Stimulated activated naive CD4-positive, alpha-beta T cell (primary cell): ENCODE data around the gene SURF2.
"Not testable (repeated sequence)": the region's sequence is repeated elsewhere in the genome, so short reads cannot be mapped to it uniquely, and the experiment has no call there.

Source experiments
- DNase-seq, 6 experiments: peaks; one replicate each; lab custom pipeline; 2025; lab: John Stamatoyannopoulos, UW

SURF2 gene

GRCh38 chr9:133356391-133357091, at the start of gene SURF2, which contains the start of gene SURF1:
TSS of gene SURF2 (plus strand) at chr9:133356550. CDS start at chr9:133356593, 43 bp downstream.
TSS of gene SURF1 (minus strand) at chr9:133356487. CDS start at chr9:133356453, 34 bp downstream.
- DNase-seq = peak; percentile 72 to 86 (median 83)

- no peak for DNase-seq
These were observed 49.0 kb upstream of the SURF2 start for GRCh38 chr9:133307301-133307700.

GRCh38 chr9:133309608-133310007, 46.7 kb upstream of the SURF2 start:
- DNase-seq = no peak

GRCh38 chr9:133315997-133316396, 40.4 kb upstream of the SURF2 start:
- no peak for DNase-seq

DNA sequence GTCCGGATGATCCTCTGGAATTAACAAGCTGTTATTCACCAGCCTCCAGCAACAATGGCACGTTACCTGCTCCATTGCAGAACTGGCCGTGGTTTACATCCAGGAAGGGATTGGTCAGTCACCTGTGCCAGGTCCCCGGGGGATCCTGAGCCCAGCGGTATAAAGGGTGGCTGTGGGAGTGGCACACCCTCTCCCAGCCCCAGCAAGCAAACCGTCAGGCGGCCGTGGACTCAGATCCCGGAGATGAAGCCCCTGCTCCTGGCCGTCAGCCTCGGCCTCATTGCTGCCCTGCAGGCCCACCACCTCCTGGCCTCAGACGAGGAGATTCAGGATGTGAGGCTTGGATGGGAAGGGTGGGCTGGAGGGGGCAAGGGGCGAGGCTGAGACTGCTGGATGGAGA, 38.8 kb upstream of the SURF2 start:
- DNase-seq = not testable (repeated sequence)

GRCh38 chr9:133320421-133320881, 35.9 kb upstream of the SURF2 start:
- DNase-seq = no peak

DNA sequence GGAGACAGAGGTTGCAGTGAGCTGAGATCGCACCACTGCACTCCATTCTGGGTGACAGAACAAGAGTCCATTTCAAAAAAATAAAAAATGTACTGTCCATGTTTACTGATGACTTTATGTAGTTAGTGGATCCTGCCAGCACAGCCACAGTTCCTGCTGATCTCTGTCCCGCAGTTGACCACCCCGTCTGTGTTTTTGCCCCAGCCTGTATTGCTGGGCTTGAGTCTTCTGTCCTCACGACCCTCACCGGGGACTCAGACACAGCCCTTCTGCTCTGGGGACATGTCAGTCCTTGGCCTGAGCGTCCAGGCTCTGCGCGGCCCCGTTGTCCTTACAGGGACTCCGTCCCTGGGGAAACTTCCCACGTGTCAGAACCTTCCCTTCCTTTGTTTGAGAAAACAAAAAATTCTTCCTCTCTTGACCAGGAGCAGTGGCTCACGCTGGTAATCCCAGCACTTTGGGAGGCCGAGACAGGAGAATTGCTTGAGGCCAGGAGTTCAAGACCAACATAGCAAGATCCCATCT, 34.9 kb upstream of the SURF2 start:
- no peak for DNase-seq

- no peak for DNase-seq
These were observed 33.6 kb upstream of the SURF2 start for GRCh38 chr9:133322701-133323100.

DNA sequence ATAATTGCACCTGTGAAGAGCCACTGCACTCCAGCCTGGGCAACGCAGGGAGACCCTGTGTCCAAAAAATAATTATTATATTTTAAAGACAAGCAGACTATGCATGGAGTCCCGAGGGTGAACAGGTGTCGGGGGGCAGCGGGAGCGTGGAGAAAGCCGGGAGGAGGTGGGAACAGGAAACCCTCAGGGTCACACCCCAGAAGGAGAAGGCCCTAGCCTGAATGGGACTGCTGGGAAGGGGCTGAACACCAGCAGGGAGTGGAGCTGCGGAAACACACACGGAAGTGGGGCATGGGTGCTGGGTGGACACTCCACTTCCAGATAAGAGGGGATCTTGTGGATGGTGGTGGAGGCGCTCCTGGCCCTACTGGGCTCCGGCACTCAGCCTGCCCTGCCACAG, 33.1 kb upstream of the SURF2 start:
- no peak for DNase-seq

DNA sequence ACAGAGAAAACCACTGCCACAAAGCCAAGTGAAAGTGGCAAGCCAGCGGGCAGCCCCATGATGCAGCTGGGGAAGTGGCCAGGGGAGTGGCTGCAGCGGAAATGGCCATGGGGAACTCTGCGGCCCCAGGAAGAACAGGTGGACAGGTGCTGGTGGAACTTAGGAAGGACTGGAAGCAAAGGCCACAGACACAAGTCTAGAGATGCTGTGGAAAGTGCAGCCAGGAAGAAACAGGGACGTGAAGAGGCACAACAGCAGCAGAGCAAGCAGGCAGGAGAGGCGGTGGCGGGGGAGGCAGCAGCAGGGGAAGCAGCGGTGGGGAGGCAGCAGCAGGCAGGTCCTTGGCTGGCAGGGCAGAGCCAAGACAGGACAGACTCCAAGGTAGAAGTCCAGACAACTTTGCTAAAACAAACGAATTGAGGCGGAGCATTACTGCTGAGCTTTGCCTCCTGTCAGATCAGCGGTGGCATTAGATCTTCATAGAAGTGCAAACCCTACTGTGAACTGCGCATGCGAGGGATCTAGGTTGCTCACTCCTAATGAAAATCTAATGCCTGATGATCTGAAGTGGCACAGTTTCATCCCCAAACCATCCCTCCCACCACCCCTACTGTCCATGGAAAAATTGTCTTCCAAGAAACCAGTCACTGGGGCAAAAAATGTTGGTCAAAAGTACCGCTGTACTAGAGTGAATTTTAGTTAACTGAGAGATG, 32.2 kb upstream of the SURF2 start:
- no peak for DNase-seq

GRCh38 chr9:133327021-133327420, 29.3 kb upstream of the SURF2 start:
- not testable (repeated sequence) for DNase-seq

- DNase-seq = no peak
These were observed 28.4 kb upstream of the SURF2 start for GRCh38 chr9:133327834-133328484.

- not testable (repeated sequence) for DNase-seq
These were observed 26.8 kb upstream of the SURF2 start for GRCh38 chr9:133329306-133330156.

- DNase-seq = no peak
These were observed 25.1 kb upstream of the SURF2 start for GRCh38 chr9:133331221-133331620.

GRCh38 chr9:133331641-133332380, 24.5 kb upstream of the SURF2 start:
- DNase-seq = no peak

DNA sequence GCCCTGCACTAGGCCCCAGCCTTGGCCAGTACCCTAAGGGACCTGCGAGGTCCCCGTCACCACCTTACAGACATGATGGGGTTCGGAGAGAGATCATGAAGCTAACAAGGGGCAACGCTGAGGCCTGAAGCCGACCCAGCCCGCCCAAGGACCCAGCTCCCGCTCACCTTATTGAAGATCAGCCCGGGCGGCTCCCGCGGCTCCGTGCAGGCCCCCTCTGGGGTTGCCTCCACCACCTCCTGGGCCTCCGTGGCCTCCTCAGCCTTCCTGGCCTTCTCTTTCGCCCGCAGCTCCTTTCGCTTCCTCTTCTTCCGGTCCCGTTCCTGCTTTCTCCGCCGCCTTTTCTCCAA, 24.0 kb upstream of the SURF2 start:
- no peak for DNase-seq

DNA sequence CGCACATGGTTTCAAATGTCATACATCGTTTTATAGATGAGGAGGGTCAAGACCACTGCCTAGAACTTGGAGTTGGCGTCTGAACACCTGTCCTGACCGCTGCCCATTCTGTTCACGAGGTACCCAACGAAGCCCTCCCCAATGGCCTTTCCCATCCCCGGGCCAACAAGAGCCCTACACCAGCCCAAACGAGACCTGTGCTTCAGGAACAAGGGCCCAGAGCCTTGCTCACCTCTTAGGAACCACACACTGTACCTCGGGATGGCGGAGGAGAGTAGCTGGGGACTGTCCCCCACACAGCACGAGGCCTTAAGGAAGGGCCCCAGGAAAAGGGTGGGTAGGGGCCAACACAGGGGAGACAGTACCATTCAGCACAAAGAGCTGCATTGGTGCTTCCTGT, 23.3 kb upstream of the SURF2 start:
- no peak for DNase-seq

- DNase-seq = no peak
These were observed 22.8 kb upstream of the SURF2 start for GRCh38 chr9:133333566-133333965.

- no peak for DNase-seq
These were observed 22.2 kb upstream of the SURF2 start for GRCh38 chr9:133334161-133334560.

DNA sequence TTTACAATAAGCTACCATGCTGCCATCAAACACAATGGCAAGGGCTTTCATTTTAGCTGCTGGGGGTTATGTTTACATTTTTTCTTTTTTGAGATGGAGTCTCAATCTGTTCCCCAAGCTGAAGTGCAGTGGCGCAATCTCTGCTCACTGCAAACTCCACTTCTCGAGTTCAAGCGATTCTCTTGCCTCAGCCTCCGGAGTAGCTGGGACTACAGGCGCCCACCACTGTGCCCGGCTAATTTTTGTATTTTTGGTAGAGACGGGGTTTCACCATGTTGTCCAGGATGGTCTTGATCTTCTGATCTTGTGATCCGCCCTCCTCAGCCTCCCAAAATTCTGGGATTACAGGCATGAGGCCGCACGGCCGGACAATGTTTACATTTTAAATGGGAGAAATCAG, 21.5 kb upstream of the SURF2 start:
- DNase-seq = not testable (repeated sequence)
